MM.1S (cell line): ENCODE results near the gene PITPNM3.

Experiments
- CTCF ChIP-seq: fragments of 300-600 bp; sonication (generic); IDR thresholded peaks from 2 replicates; pipeline ENCODE4 v1.5.1; 2016; ENCODE audit warnings: antibody characterized with exemption, low read length, mixed read lengths
- EZH2 ChIP-seq: fragments of 300-600 bp; sonication (generic); optimal IDR thresholded peaks from 2 replicates; pipeline ENCODE3; 2017; ENCODE audit warnings: low read depth, mild to moderate bottlenecking, antibody characterized with exemption, low read length, mixed read lengths

DNA sequence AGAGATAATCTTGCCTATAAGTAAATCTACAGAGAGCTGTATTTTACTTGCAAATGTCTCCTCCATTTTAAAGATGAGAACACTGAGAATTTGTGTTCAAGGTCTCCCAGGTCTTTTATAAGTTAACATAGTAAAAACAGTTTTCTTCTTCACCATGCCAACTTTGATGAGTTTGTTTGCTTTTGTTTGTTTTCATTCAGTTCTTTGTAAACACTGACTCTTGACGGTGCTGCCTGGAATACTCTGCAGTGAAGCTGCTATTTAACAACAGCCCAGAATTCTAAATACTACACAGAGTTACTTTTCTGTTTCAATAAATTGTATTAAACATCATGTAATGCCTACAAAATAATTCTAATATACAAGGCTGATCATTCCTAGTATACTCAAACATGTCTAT is 41.4 kb upstream of the PITPNM3 start:
- TF ChIP-seq CTCF (no peak), EZH2 (no peak)
